ENCODE data around the gene KRT33A. TPM values are rescaled to one million over a fixed set of nuclear protein-coding genes. Genes with fewer than 3 reads are reported as not detected.

KRT33A gene
- total RNA-seq, 1 donor from 2014 or later: not detected

GRCh38 chr17:41369023-41369422 lies 18.4 kb upstream of the KRT33A start:
- intact Hi-C loops (cut with DNase I): no loop called here
- H3K27ac ChIP-seq: no peak overlapping the region

GRCh38 chr17:41367426-41368075 lies 16.9 kb upstream of the KRT33A start:
- DNase-seq (ENCODE audit: low spot score in 2 of 2): no peak
- Histone ChIP-seq H3K27ac (no peak overlapping the region), H3K4me3 (no peak overlapping the region), H3K36me3 (no peaks in the 10 kb centered on the region), H3K4me1 (no peaks in the 10 kb centered on the region), H3K9me3 (no peaks in the 10 kb centered on the region), H3K27me3 (no peaks in the 10 kb centered on the region)
- no peak for TF ChIP-seq CTCF (IDR thresholded peaks at IDR 0.05)
- intact Hi-C loops (cut with DNase I): no loop called here

More at GRCh38 chr17:41369023-41369422, 18.4 kb upstream of the KRT33A start:
- Histone ChIP-seq H3K27me3 (no peaks in the 10 kb centered on the region), H3K4me3 (no peak overlapping the region), H3K9me3 (no peaks in the 10 kb centered on the region), H3K36me3 (no peaks in the 10 kb centered on the region), H3K4me1 (no peaks in the 10 kb centered on the region)
- no peak for TF ChIP-seq CTCF (IDR thresholded peaks at IDR 0.05)
- no peak for DNase-seq (ENCODE audit: low spot score in 2 of 2)

- DNase-seq (ENCODE audit: low spot score in 2 of 2): no peak
- Histone ChIP-seq H3K36me3 (no peaks in the 10 kb centered on the region), H3K4me1 (no peaks in the 10 kb centered on the region), H3K27me3 (no peaks in the 10 kb centered on the region), H3K9me3 (no peaks in the 10 kb centered on the region), H3K4me3 (no peak overlapping the region), H3K27ac (no peak overlapping the region)
- intact Hi-C loops (cut with DNase I): no loop called here
- TF ChIP-seq CTCF (IDR thresholded peaks at IDR 0.05): no peak
Measured at GRCh38 chr17:41366070-41366469, 15.4 kb upstream of the KRT33A start.

- no peak for DNase-seq (ENCODE audit: low spot score in 2 of 2)
- no peak for TF ChIP-seq CTCF (IDR thresholded peaks at IDR 0.05)
- Histone ChIP-seq H3K4me1 (no peaks in the 10 kb centered on the region), H3K9me3 (no peaks in the 10 kb centered on the region), H3K4me3 (no peak overlapping the region), H3K36me3 (no peaks in the 10 kb centered on the region), H3K27me3 (no peaks in the 10 kb centered on the region), H3K27ac (no peak overlapping the region)
- intact Hi-C loops (cut with DNase I): no loop called here
Measured at GRCh38 chr17:41363881-41364280, 13.3 kb upstream of the KRT33A start.

- Histone ChIP-seq H3K9me3 (no peaks in the 10 kb centered on the region), H3K27me3 (no peaks in the 10 kb centered on the region), H3K4me3 (no peak overlapping the region), H3K27ac (no peak overlapping the region), H3K36me3 (no peaks in the 10 kb centered on the region), H3K4me1 (no peaks in the 10 kb centered on the region)
- intact Hi-C loops (cut with DNase I): no loop called here
- no peak for TF ChIP-seq CTCF (IDR thresholded peaks at IDR 0.05)
- no peak for DNase-seq (ENCODE audit: low spot score in 2 of 2)
Measured at GRCh38 chr17:41360296-41360995, 9.8 kb upstream of the KRT33A start.
